Measurements from ENCODE around the gene CDKN1B. TPM values are rescaled to one million over a fixed set of nuclear protein-coding genes. Genes with fewer than 3 reads are reported as not detected.

The CDKN1B gene
- total RNA-seq, 1 experiment from 2014 or later: 52.9 TPM

- DNase-seq (ENCODE audit: low spot score): no peak
These were observed 38.8 kb downstream of the CDKN1B start for GRCh38 chr12:12755923-12756322.

DNA sequence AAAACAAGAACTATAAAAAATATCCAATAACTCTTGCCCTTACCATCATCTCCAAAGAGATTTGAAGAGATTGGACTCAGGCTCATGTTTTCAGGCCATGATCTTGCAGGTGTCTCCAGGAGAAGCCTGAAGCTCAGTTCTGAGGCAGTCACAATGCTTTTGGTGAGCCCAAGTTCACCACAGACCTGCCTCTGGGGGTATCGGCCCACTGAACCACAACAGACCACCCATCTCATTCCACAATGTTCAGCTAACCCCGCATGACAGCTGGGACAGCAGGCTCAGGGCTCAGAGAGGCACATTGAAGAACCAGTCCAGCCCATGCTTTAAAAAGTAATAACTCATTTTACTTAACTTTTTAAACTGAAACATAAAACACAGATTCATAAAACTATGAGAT lies 40.0 kb downstream of the CDKN1B start:
- DNase-seq (ENCODE audit: low spot score): no peak

DNA sequence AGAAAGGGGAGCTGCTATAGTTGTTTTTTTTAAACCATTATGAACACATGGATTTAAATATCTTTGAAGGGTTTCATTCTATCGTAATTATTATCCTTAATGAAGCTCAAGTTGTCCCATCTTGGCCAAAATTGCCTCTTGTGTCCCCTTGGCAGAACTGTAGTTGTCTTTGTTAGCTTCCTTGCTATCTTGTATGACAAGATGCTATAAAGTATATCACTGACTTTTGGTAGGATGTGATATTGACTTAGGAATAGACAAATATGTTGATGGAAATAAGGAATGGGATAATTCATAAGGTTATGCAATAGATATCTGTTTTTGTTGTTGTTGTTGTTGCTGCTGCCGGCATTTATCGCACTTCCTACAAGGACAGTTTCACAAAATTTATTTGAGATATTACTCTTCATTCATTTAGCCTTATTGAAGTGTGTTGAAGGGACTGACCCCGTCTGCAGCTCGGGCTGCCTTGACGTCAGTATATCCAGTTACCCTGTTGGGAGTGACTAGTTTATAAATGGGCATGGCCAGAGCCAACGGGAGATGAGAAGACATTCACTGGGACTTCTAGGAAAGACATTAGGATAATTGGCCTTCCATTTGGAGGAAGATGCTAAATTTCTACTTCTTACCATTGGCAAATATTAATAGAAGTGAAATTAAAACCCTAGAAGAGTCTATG lies 42.2 kb downstream of the CDKN1B start:
- no peak for DNase-seq (ENCODE audit: low spot score)

DNA sequence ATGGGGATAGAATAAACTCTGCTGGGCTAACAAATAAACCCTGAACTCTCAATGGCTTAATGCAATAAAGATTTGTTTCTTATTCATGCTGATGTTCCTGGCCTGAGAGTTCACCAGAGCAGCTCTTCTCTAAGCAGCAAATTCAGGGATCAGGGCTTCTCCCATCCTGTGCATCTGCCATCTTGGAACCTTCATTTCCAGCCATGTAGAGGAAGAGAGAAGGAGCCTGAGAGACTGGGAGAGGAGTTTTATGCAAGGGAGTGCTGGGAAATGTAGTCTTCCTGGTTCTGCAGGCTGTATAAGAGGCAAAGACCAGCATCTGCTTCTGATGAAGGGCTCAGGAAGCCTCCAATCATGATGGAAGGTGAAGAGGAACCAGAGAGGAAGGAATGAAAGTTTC lies 47.7 kb downstream of the CDKN1B start:
- no peak for DNase-seq (ENCODE audit: low spot score)

DNA sequence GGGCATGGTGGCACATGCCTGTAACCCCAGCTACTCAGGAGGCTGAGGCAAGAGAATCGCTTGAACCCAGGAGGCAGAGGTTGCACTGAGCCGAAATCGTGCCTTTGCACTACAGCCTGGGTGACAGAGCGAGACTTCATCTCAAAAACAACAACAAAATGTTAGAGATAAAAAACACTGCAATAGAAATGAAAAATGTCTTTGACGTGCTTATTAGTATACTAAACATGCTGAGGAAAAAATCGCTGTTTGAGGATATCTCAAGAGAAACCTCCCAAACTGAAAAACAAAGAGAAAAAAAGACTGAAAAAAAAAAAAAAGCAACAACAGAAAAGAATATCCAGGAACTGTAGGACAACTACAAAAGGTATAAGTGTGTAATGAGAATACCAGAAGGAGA lies 53.1 kb downstream of the CDKN1B start:
- DNase-seq (ENCODE audit: low spot score): no peak

Small RNA genes lying within 50 kb of the gene (small RNA-seq; reads per million reads assigned to genes)
- not detected for gene MIR613

Other genes starting within 250 kb of the CDKN1B start
- gene DUSP16, start 154.5 kb upstream of the CDKN1B start, total RNA-seq (2014; rRNA removed; shearing (Covaris generic)): 9.2 and 11.3 TPM in 2 replicates
- gene CREBL2, start 105.5 kb upstream of the CDKN1B start, total RNA-seq (2014; rRNA removed; shearing (Covaris generic)): 12.2 and 15.7 TPM in 2 replicates
- gene GPR19, start 21.2 kb upstream of the CDKN1B start, total RNA-seq (2014; rRNA removed; shearing (Covaris generic)): 0.25 and 1.0 TPM in 2 replicates
- 2.1 and 2.4 TPM in 2 replicates for gene APOLD1, start 68.3 kb downstream of the CDKN1B start, total RNA-seq (2014; rRNA removed; shearing (Covaris generic))
- gene DDX47, start 96.0 kb downstream of the CDKN1B start, total RNA-seq (2014; rRNA removed; shearing (Covaris generic)): 39.4 and 46.9 TPM in 2 replicates
- gene GPRC5A, start 174.2 kb downstream of the CDKN1B start, total RNA-seq (2014; rRNA removed; shearing (Covaris generic)): 162 and 185 TPM in 2 replicates
- gene GPRC5D, start 234.8 kb downstream of the CDKN1B start, total RNA-seq (2014; rRNA removed; shearing (Covaris generic)): not detected in 2 replicates

Measured in HT-29 (cell line).